WI38 (cell line): ENCODE results near the gene PRR35.

Source experiments
- H3K4me3 ChIP-seq: 2 replicates; pipeline ENCODE4 v1.5.1; 2011; ENCODE audit warnings: low read depth, mild to moderate bottlenecking, control low read depth, low read length
- CTCF ChIP-seq: IDR thresholded peaks from 2 replicates; pipeline ENCODE4 v1.5.1; 2012; ENCODE audit warnings: low read depth, mild to moderate bottlenecking, control low read depth, low read length

PRR35 gene

DNA sequence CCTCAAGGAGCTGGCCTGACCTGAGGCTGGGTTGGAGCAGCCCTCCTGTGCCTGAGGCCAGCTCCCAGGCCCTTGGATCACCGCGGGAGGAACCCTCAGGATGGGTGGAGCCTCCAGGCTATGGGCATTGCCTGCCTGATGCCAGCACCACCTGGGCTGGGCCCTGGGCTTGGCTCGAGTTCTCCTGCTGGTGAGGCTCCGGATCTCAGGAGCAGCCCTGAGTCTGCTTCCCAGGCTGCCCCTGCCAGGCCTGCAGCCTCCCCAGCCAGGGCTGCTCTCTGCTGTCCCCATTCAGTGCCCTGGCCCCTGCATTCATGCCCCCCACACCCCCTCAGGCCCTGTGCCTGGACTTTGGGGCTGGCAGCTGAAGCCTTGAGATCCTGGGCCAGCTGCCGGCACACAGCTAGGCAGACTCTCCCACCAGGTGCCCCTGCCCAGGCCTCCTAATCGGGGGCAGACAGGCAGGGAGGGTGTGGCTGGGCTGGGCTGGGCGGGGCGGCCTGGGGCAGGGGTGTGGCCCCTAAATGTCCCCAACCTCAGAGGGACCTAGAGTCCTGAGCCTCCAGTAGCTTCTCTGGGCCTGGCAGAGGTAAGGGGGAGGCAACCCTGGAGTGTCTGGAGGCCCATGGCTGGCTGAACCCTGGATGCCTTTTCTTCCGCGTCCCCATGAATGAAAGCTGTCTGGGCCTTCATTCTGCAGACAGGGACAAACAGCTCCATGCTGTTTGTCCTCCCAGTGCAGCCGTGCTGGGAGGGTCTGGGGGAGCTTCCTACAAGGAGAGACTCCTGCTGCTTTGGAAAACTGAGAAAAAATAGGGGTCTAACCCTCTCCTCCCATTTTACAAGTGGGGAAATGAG lies 8.4 kb downstream of the PRR35 start:
- TF ChIP-seq CTCF: no peak
- H3K4me3 ChIP-seq: peak overlapping the region; percentile 57

GRCh38 chr16:569445-570254 lies 9.5 kb downstream of the PRR35 start, which contains the start of gene PIGQ:
Gene PIGQ (plus strand): TSS chr16:569968. CDS start chr16:574075, 4,107 bp downstream.
- no peak for TF ChIP-seq CTCF
- peak within 1 kb of the TSS; percentile 89 for H3K4me3 ChIP-seq

DNA sequence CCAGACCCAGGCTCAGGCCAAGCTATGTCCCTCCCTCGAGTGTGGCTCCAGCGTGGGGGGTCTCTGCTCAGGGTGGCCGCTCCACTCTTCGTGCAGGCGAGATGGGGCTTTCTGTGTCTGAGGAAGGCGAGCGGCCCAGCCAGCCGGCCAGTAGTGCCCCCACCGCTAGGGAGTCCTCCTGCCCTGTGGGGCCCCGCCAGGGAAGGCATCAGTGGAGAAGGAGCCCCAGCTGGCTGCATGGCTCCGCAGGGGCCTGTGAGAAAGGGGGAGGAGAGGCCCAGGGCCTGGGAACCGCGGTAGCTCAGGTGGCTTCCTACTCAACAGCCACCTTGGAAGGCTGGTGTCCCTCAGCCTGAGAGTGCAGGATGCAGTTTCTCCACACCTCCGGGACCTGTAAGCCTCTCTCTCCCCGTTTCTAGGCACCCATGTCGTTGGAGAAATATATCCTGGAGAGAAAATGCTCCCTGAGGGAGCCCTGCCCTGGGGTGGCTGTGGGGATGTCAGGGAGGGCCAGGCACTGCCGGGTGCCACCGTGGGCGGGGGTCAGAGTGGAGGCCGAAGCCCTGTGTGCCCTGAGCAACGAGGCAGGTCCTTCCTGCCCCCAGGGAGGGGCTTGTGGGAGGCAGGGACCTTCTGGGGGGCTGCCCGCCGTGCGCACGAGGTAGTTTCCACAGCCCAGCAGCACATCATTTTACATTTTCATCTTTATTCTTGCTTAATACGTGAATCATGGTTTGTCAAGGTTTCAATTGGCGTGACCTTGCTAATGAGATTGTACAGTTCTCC lies 12.9 kb downstream of the PRR35 start:
- H3K4me3 ChIP-seq: no peak overlapping the region
- TF ChIP-seq CTCF: no peak

- no peak for TF ChIP-seq CTCF
- no peak overlapping the region for H3K4me3 ChIP-seq
These were observed 14.0 kb downstream of the PRR35 start for GRCh38 chr16:574021-574760.

- no peak overlapping the region for H3K4me3 ChIP-seq
- no peak for TF ChIP-seq CTCF
These were observed 15.4 kb downstream of the PRR35 start for GRCh38 chr16:575354-576196.
